Measurements from ENCODE around the gene G6PC2. TPM values are rescaled to one million over a fixed set of nuclear protein-coding genes. Genes with fewer than 3 reads are reported as not detected.
"Not testable (repeated sequence)": the region's sequence is repeated elsewhere in the genome, so short reads cannot be mapped to it uniquely, and the experiment has no call there.

Gene G6PC2
- total RNA-seq, 1 donor from 2014 or later = not detected

DNA sequence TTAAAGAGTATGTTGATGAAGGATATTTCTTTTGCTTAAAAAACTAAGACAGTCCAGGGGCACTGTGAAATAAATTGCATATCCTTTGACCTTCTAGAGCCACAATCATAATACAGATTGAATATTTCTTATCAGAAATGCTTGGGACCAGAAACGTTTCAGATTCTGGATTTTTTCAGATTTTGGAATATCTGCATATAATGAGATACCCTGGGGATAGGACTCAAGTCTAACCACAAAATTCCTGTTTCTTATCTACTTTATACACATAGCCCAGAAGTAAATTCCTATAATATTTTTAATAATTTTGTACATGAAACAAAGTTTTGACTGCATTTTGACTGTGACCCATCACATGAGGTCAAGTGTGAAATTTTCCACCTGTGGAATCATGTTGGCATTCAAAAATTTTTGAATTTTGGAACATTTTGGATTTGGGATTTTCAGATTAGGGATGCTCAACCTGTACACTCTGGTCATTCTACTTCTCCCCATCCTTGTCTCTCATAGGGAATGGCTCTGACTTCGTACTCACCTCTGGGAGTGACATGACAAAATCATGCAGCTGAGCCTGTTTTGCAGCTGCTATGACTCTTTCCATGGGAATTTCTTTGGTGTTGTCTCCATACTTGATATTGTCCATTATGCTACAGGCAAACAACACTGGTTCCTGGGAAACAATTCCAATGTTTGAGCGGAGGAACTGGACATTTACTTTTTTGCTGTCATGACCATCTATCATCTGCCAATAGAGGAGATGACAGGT is 25.7 kb downstream of the G6PC2 start:
- no peaks in the 10 kb centered on the region for H3K36me3 ChIP-seq
- no peaks in the 10 kb centered on the region for H3K9me3 ChIP-seq
- no peaks in the 10 kb centered on the region for H3K4me1 ChIP-seq
- intact Hi-C loops (cut with DNase I) = no loop called here
- H3K4me3 ChIP-seq = no peak overlapping the region
- no peak for TF ChIP-seq POLR2AphosphoS5 (IDR thresholded peaks at IDR 0.05; ENCODE audit: insufficient read depth in 1 of 2, low read depth in 1 of 2)
- no peak for TF ChIP-seq POLR2A (IDR thresholded peaks at IDR 0.05)
- TF ChIP-seq CTCF (IDR thresholded peaks at IDR 0.05) = no peak
- H3K27ac ChIP-seq = no peak overlapping the region
- no peak for DNase-seq (ENCODE audit: extremely low spot score in 2 of 2)
- no peaks in the 10 kb centered on the region for H3K27me3 ChIP-seq

DNA sequence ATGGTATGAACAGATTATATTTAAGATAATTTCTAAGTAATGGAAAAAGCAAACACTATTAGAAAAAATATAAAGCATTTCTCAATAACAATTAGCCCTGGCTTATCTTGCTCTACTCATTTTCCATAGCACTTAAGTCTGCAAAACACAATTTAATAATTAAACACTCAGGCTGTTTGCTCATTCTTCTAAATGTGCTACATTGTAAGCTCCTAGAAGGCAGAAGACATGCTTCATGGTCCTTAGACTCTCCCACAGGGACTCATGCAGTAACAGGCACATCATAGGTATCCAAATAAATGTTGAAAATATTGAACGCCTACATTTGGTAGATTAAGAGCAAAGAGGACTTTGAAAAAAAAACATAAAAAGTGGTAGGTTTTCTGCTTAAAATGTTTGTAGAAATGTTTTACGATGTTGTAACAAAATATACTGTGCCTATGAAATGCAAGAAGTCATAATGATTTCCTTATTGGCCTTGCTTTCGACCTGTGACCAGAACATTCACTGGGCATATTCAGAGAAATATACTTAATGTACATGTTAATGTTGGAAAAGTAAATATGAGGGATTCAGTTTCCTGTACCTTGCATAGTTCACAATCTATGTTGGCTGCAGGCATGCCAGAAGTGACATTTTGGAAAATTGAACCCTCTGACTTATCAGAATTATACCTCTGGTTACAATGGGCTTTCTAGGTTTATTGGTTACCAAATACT is 27.2 kb downstream of the G6PC2 start:
- DNase-seq (ENCODE audit: extremely low spot score in 2 of 2) = no peak
- TF ChIP-seq POLR2AphosphoS5 (IDR thresholded peaks at IDR 0.05; ENCODE audit: insufficient read depth in 1 of 2, low read depth in 1 of 2) = no peak
- TF ChIP-seq CTCF (IDR thresholded peaks at IDR 0.05) = no peak
- TF ChIP-seq POLR2A (IDR thresholded peaks at IDR 0.05) = no peak
- H3K4me3 ChIP-seq = no peak overlapping the region
- intact Hi-C loops (cut with DNase I) = no loop called here
- H3K9me3 ChIP-seq = no peaks in the 10 kb centered on the region
- no peaks in the 10 kb centered on the region for H3K27me3 ChIP-seq
- H3K4me1 ChIP-seq = no peaks in the 10 kb centered on the region
- H3K27ac ChIP-seq = no peak overlapping the region
- H3K36me3 ChIP-seq = no peaks in the 10 kb centered on the region

DNA sequence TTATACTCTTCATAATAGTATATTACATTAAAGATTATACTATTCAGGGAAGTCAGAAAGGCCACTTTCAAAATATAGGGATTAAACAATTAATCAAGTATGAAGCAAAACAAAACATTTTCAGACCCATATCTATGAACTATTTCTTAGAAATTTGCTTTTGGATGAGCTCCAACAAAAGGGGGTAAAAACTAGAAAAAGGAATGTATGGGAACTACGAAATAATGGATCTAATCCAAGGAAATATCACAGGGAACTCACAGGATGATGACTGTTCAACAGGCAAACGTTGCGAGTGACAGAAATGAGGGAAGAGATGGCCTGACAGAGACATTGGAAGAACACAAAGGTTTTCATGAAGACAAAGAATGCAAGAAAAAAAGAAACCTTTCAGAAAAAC is 27.9 kb downstream of the G6PC2 start:
- no peak for DNase-seq (ENCODE audit: extremely low spot score in 2 of 2)
- Histone ChIP-seq H3K9me3 (no peaks in the 10 kb centered on the region), H3K4me1 (no peaks in the 10 kb centered on the region), H3K4me3 (no peak overlapping the region), H3K27ac (no peak overlapping the region), H3K36me3 (no peaks in the 10 kb centered on the region), H3K27me3 (no peaks in the 10 kb centered on the region)
- TF ChIP-seq POLR2A (IDR thresholded peaks at IDR 0.05) = no peak
- TF ChIP-seq POLR2AphosphoS5 (IDR thresholded peaks at IDR 0.05; ENCODE audit: insufficient read depth in 1 of 2, low read depth in 1 of 2) = no peak
- TF ChIP-seq CTCF (IDR thresholded peaks at IDR 0.05) = no peak
- intact Hi-C loops (cut with DNase I) = no loop called here

DNA sequence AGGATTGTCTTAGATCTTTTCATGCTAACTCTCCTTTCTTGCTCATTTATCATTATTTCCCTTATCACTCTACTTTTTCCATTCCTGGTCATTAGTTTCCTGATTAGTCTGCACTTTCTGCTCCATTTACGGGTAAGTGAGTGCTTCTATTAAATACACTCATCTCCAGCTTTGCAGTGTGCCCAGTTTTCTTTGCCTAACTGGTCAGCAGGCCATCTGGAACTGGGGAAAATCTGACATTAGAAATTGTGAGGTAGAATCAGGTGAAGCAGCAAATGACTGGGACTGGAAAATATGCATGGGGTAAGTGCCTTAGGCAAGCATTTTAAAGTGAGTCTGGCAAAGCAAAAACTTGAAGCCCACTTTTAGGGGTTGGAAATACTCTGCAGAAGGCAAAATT is 29.2 kb downstream of the G6PC2 start:
- DNase-seq (ENCODE audit: extremely low spot score in 2 of 2) = no peak
- Histone ChIP-seq H3K27me3 (no peaks in the 10 kb centered on the region), H3K4me3 (no peak overlapping the region), H3K4me1 (no peaks in the 10 kb centered on the region), H3K9me3 (no peaks in the 10 kb centered on the region), H3K27ac (no peak overlapping the region), H3K36me3 (no peaks in the 10 kb centered on the region)
- no peak for TF ChIP-seq CTCF (IDR thresholded peaks at IDR 0.05)
- TF ChIP-seq POLR2A (IDR thresholded peaks at IDR 0.05) = no peak
- no peak for TF ChIP-seq POLR2AphosphoS5 (IDR thresholded peaks at IDR 0.05; ENCODE audit: insufficient read depth in 1 of 2, low read depth in 1 of 2)
- intact Hi-C loops (cut with DNase I) = no loop called here

- intact Hi-C loops (cut with DNase I); H3K4me3 ChIP-seq; H3K9me3 ChIP-seq: not testable (repeated sequence)
Observed at GRCh38 chr2:168932174-168932573, 31.1 kb downstream of the G6PC2 start.

More at GRCh38 chr2:168932174-168932573, 31.1 kb downstream of the G6PC2 start:
- H3K36me3 ChIP-seq; H3K27ac ChIP-seq; H3K27me3 ChIP-seq; H3K4me1 ChIP-seq; DNase-seq (ENCODE audit: extremely low spot score in 2 of 2): not testable (repeated sequence)
